IPS DF 4.7 (cell line): ENCODE results near the gene UNC13B.

Experiments used
- DNase-seq: peaks from one replicate; pipeline ENCODE4 v3.0.0-alpha.2; 2013; ENCODE audit warnings: low spot score; ENCODE audit errors: extremely low read depth

Gene UNC13B

GRCh38 chr9:35274993-35275392 lies 113.2 kb downstream of the UNC13B start:
- DNase-seq: no peak

GRCh38 chr9:35277171-35277520 lies 115.3 kb downstream of the UNC13B start:
- DNase-seq: no peak

GRCh38 chr9:35277628-35278359 lies 116.0 kb downstream of the UNC13B start:
- no peak for DNase-seq

GRCh38 chr9:35279946-35280345 lies 118.1 kb downstream of the UNC13B start:
- no peak for DNase-seq

GRCh38 chr9:35280399-35280798 lies 118.6 kb downstream of the UNC13B start:
- DNase-seq: no peak

GRCh38 chr9:35285731-35286130 lies 123.9 kb downstream of the UNC13B start:
- DNase-seq: no peak

GRCh38 chr9:35286381-35286780 lies 124.6 kb downstream of the UNC13B start:
- no peak for DNase-seq

- DNase-seq: no peak
Observed at GRCh38 chr9:35287987-35288632, 126.3 kb downstream of the UNC13B start.

- DNase-seq: no peak
Observed at GRCh38 chr9:35288778-35289177, 127.0 kb downstream of the UNC13B start.

GRCh38 chr9:35293376-35293964 lies 131.7 kb downstream of the UNC13B start:
- DNase-seq: no peak

GRCh38 chr9:35294066-35294465 lies 132.3 kb downstream of the UNC13B start:
- no peak for DNase-seq

GRCh38 chr9:35294556-35294955 lies 132.7 kb downstream of the UNC13B start:
- DNase-seq: no peak

GRCh38 chr9:35295369-35296036 lies 133.7 kb downstream of the UNC13B start:
- DNase-seq: no peak

GRCh38 chr9:35303567-35303966 lies 141.8 kb downstream of the UNC13B start:
- no peak for DNase-seq

GRCh38 chr9:35306283-35306682 lies 144.5 kb downstream of the UNC13B start:
- no peak for DNase-seq

- DNase-seq: no peak
Observed at GRCh38 chr9:35308316-35308715, 146.5 kb downstream of the UNC13B start.

- no peak for DNase-seq
Observed at GRCh38 chr9:35311891-35312639, 150.3 kb downstream of the UNC13B start.

GRCh38 chr9:35313460-35313859 lies 151.7 kb downstream of the UNC13B start:
- DNase-seq: no peak

GRCh38 chr9:35313916-35314315 lies 152.1 kb downstream of the UNC13B start:
- DNase-seq: no peak

GRCh38 chr9:35318741-35319140 lies 156.9 kb downstream of the UNC13B start:
- DNase-seq: no peak

- DNase-seq: no peak
Observed at GRCh38 chr9:35322075-35322885, 160.5 kb downstream of the UNC13B start.
